Upper lobe of left lung (tissue), 6 donors: ENCODE data around the gene MGLL. TPM values are rescaled to one million over a fixed set of nuclear protein-coding genes. Genes with fewer than 3 reads are reported as not detected.
"Not testable (repeated sequence)": the region's sequence is repeated elsewhere in the genome, so short reads cannot be mapped to it uniquely, and the experiment has no call there.

Experiments
- ATAC-seq, 2 donors: fragments of 200-7000 bp; cut with Tn5 transposase; one replicate each; pipeline ENCODE4 v1.9.1; 2022; ENCODE audit warnings: mild to moderate bottlenecking in 2 of 2, moderate library complexity in 2 of 2; ENCODE audit not compliant: low FRiP score in 2 of 2
- DNase-seq, 2 donors: peaks; one replicate each; pipeline ENCODE4 v3.0.0-alpha.2; 2019 to 2020
- H3K27ac ChIP-seq, 4 donors: fragments of 200-600 bp; sonication (generic); one replicate each; pipeline ENCODE4 v1.5.1; 2016 to 2019
- H3K27me3 ChIP-seq, 4 donors: fragments of 200-600 bp; sonication (generic); one replicate each; pipeline ENCODE4 v1.5.1; 2017 to 2019
- H3K36me3 ChIP-seq, 4 donors: fragments of 200-600 bp; sonication (generic); one replicate each; pipeline ENCODE4 v1.5.1; 2016 to 2019
- H3K4me1 ChIP-seq, 4 donors: fragments of 200-600 bp; sonication (generic); one replicate each; pipeline ENCODE4 v1.5.1; 2018 to 2019
- H3K4me3 ChIP-seq, 4 donors: fragments of 200-600 bp; sonication (generic); one replicate each; pipeline ENCODE4 v1.5.1; 2017 to 2019; ENCODE audit warnings: mild to moderate bottlenecking in 2 of 4, moderate library complexity in 1 of 4
- H3K9me3 ChIP-seq, 4 donors: fragments of 200-600 bp; sonication (generic); one replicate each; pipeline ENCODE4 v1.5.1; 2018 to 2019
- EP300 ChIP-seq, 4 donors: sonication (generic); formaldehyde crosslinking; IDR thresholded peaks; one replicate each; pipeline ENCODE4 v1.5.1; 2017; ENCODE audit warnings: antibody characterized with exemption in 4 of 4, control low read depth in 2 of 4
- POLR2A ChIP-seq, 4 donors: fragments of 450-650 bp; IDR thresholded peaks; one replicate each; pipeline ENCODE4 v1.5.1; 2016 to 2017; ENCODE audit warnings: antibody characterized with exemption in 4 of 4, mild to moderate bottlenecking in 2 of 4
- POLR2AphosphoS5 ChIP-seq, 2 donors: sonication (generic); formaldehyde crosslinking; IDR thresholded peaks; one replicate each; pipeline ENCODE4 v1.5.1; 2017; ENCODE audit warnings: antibody characterized with exemption in 2 of 2
- WGBS, 2 donors: methylation state at CpG; one replicate each; pipeline ENCODE4 v1.1.5; 2017 to 2018; 5-methylcytosine and 5-hydroxymethylcytosine counted together
- total RNA-seq, 6 donors: library from RNA; depleted of rRNA in 4 of 6; stranded (reverse); fragments of >200 nt in 4 of 6; gene quantifications; one replicate each; pipeline versions ENCODE4 v1.1.0 to v1.2.1, GENCODE V29; 2016 to 2021
- TF ChIP-seq, protein P1 (sequence below), 6 experiments: fragments of 450-650 bp in 4 of 6; fragments of 200-600 bp in 2 of 6; sonication (generic) in 2 of 6; IDR thresholded peaks; one replicate each; pipeline ENCODE4 v1.5.1; 2016 to 2019; ENCODE audit warnings: antibody characterized with exemption in 6 of 6
- donor health status: DM: no; HTN: no; CAD: no; lungs with moderate emphysema.
- donor health status: DM: no; HTN: yes; CAD: no; lungs with severe emphysema.

Gene MGLL
- total RNA-seq, 6 donors from 2014 or later: 128 to 253 (median 190) TPM

DNA sequence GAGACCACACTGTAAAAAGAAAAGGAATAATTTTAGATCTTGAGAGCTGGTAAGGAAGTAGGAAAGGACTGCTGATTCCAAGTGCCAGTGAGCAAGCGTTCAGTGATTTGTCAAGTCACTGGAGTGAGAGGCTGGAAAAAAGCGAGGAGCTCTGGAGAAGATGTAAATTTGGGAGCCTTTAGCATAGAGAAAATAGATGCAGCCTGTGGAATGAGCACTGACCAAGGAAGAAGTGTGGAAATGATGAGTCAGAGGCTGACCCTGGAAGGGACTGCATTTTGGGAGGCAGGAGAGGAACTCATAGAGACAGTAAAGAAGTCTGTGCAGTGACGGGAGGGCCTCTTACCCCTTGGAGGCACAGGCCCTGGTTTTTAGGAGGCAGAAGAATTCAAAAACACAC lies 166.7 kb downstream of the MGLL start:
- 80 to 87% methylated on average over 3 of the region's 3 CpGs for WGBS, 2 donors
- H3K27ac ChIP-seq: no peak overlapping the region
- no peak for DNase-seq
- H3K36me3 ChIP-seq: no peaks in the 10 kb centered on the region
- H3K27me3 ChIP-seq: no peaks in the 10 kb centered on the region
- no peaks in the 10 kb centered on the region for H3K9me3 ChIP-seq
- TF ChIP-seq EP300 (IDR thresholded peaks at IDR 0.05) (no peak), POLR2AphosphoS5 (IDR thresholded peaks at IDR 0.05) (no peak), POLR2A (IDR thresholded peaks at IDR 0.05) (no peak)
- TF ChIP-seq, protein P1, sequence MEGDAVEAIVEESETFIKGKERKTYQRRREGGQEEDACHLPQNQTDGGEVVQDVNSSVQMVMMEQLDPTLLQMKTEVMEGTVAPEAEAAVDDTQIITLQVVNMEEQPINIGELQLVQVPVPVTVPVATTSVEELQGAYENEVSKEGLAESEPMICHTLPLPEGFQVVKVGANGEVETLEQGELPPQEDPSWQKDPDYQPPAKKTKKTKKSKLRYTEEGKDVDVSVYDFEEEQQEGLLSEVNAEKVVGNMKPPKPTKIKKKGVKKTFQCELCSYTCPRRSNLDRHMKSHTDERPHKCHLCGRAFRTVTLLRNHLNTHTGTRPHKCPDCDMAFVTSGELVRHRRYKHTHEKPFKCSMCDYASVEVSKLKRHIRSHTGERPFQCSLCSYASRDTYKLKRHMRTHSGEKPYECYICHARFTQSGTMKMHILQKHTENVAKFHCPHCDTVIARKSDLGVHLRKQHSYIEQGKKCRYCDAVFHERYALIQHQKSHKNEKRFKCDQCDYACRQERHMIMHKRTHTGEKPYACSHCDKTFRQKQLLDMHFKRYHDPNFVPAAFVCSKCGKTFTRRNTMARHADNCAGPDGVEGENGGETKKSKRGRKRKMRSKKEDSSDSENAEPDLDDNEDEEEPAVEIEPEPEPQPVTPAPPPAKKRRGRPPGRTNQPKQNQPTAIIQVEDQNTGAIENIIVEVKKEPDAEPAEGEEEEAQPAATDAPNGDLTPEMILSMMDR (IDR thresholded peaks at IDR 0.05): no peak
- peaks cover 0 to 7% (median 0%) of the 10 kb centered on the region in 4 donors for H3K4me1 ChIP-seq
- ATAC-seq: no peak
- no peak overlapping the region for H3K4me3 ChIP-seq

DNA sequence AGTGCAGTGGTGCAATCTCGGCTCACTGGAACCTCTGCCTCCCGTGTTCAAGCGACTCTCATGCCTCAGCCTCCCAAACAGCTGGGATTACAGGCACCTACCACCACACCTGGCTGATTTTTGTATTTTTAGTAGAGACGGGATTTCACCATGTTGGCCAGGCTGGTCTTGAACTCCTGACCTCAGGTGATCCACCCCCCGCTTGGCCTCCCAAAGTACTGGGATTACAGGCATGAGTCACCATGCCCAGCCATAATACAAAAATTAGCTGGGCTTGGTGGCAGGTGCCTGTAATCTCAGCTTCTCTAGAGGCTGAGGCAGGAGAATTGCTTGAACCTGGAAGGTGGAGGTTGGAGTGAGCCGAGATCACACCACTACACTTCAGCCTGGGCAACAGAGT lies 167.3 kb downstream of the MGLL start:
- not testable (repeated sequence) for H3K4me3 ChIP-seq, H3K4me1 ChIP-seq, ATAC-seq, DNase-seq, H3K27me3 ChIP-seq, H3K36me3 ChIP-seq, H3K9me3 ChIP-seq, H3K27ac ChIP-seq
- WGBS, 2 donors: 94 to 96% methylated on average over 6 of the region's 6 CpGs

DNA sequence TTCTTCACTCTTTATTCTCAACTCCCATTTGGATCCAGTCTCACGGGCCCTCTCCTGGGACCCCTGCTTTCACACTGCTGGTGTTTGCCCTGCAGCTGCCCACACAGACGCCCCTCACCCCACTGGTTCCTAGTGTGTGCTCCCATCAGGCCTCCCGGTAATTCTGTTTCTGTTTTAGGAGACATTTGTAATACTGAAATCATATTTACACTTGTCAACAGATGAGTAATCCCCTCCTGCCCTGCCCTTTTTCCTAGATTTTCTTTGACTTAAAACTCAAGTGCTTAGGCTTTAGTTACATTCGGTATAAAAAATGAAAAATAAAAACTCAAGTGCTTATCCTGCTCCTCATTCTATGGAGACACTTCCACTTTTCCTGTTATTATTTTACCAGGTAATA lies 167.9 kb downstream of the MGLL start:
- TF ChIP-seq POLR2A (IDR thresholded peaks at IDR 0.05) (no peak), EP300 (IDR thresholded peaks at IDR 0.05) (no peak), POLR2AphosphoS5 (IDR thresholded peaks at IDR 0.05) (no peak)
- TF ChIP-seq, protein P1 (IDR thresholded peaks at IDR 0.05): no peak
- Histone ChIP-seq H3K36me3 (no peaks in the 10 kb centered on the region), H3K4me1 (peaks cover 0 to 7% (median 0%) of the 10 kb centered on the region in 4 donors), H3K4me3 (no peak overlapping the region), H3K9me3 (no peaks in the 10 kb centered on the region), H3K27ac (no peak overlapping the region), H3K27me3 (no peaks in the 10 kb centered on the region)
- DNase-seq (no peak), ATAC-seq (no peak)
- WGBS, 2 donors: 80% methylated on average over 4 of the region's 4 CpGs

DNA sequence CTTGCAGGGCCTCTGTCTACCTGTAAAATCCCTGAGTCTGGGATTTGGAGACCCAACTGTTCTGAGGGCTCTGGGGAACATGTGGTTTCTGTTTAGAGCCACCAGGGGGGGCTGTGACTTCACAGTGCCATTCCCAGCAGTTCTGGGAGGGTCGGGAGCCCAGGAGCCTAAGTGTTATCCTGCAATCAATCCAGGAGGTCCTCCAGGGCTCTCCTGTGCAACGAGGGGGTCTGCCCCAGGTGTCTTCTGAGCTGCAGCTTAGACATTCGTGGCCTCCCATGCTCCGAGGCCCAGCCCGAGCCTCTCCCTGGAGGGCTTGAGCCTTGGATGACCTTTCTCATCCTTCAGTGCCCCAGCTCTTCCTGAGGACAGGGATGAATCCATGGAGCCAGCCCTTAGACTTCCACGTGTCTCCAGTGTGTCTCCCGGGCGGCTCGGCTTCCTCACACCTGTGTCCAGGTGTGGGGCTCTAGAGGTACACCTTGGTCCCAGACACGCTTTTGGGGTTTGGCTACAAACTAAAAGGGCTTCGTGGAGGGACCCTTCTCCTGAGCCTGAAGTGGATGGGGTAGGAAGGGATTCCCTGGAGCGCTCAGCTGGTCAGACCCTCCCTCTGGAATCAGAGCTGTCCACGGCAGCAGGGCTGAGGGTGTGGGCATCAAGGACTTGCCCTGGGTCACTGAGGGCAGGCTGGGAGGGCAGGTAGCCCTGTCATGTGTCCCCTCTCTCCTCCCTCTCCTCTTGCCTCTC lies 169.9 kb downstream of the MGLL start:
- Histone ChIP-seq H3K27me3 (no peaks in the 10 kb centered on the region), H3K36me3 (no peaks in the 10 kb centered on the region), H3K9me3 (no peaks in the 10 kb centered on the region), H3K4me3 (no peak overlapping the region), H3K4me1 (peaks cover 0 to 7% (median 0%) of the 10 kb centered on the region in 4 donors), H3K27ac (no peak overlapping the region)
- DNase-seq (peak in 1 of 2 donors; percentile 58), ATAC-seq (peak; percentile 82 to 90)
- WGBS, 2 donors: 67 to 100% methylated on average over 1 to 10 of the region's 13 CpGs
- TF ChIP-seq, protein P1 (IDR thresholded peaks at IDR 0.05): peak; percentile 69 to 83 (median 78)
- peak in 1 of 4 donors; percentile 22 for TF ChIP-seq POLR2A (IDR thresholded peaks at IDR 0.05)
- no peak for TF ChIP-seq POLR2AphosphoS5 (IDR thresholded peaks at IDR 0.05)

DNA sequence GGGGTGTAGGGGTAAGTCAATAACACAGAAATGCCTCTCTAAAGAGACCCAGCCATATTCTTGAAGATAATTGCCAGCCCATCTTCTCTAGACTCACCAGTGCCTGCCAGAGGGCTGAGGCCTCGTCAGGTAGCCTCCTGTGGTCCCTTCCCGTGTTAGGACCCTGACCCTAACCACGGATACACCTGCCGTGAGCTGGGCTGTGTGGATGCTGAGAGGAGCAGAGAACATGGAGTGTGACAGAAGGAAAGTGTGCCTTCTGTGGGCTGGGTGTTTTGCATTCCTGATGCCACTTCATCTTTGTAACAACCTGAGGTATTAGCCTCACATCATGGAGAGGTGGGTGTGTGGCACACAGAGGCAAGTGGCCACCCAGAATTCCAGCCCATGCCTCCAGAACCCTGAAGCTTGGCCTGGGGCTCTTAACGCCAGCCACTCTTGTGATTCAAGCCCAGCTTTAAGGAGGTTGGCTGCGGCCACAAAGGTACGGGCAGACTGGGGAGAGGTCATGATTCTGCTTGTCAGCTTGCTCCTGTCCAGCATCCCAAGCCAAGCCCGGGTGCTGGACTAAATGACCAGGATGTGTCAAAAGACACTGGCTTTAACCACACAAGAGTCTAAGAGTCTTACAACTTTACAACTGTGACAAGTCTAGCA lies 170.7 kb downstream of the MGLL start:
- no peak for DNase-seq
- 61 to 65% methylated on average over 8 of the region's 8 CpGs for WGBS, 2 donors
- TF ChIP-seq, protein P1 (IDR thresholded peaks at IDR 0.05): no peak
- TF ChIP-seq EP300 (IDR thresholded peaks at IDR 0.05) (no peak), POLR2AphosphoS5 (IDR thresholded peaks at IDR 0.05) (no peak), POLR2A (IDR thresholded peaks at IDR 0.05) (no peak)

More for the DNA sequence above, 170.7 kb downstream of the MGLL start:
- Histone ChIP-seq H3K4me3 (no peak overlapping the region), H3K9me3 (no peaks in the 10 kb centered on the region), H3K27me3 (no peaks in the 10 kb centered on the region), H3K36me3 (no peaks in the 10 kb centered on the region), H3K27ac (no peak overlapping the region), H3K4me1 (peaks cover 0 to 7% (median 0%) of the 10 kb centered on the region in 4 donors)
- no peak for ATAC-seq
